Activated T-cell treated with anti-CD3 and anti-CD28 coated beads, Interleukin-2, amount 50 U/mL, for 72 hours (primary cell): ENCODE data around the gene SNAPC1. TPM values are rescaled to one million over a fixed set of nuclear protein-coding genes. Genes with fewer than 3 reads are reported as not detected.
"Not testable (repeated sequence)": the region's sequence is repeated elsewhere in the genome, so short reads cannot be mapped to it uniquely, and the experiment has no call there.

Experiments
- ATAC-seq, 2 donors: fragments of 150-1000 bp; cut with Tn5 transposase; replicated peaks in 1 of 2; 2 replicates each; pipeline ENCODE4 v1.10.0; 2021; ENCODE audit warnings: moderate library complexity in 2 of 2, mild to moderate bottlenecking in 1 of 2
- DNase-seq, 2 donors: peaks; one replicate each; pipeline ENCODE4 v3.0.0; 2021 to 2022; ENCODE audit warnings: mixed read lengths in 1 of 2
- H3K27ac Mint-ChIP-seq: one replicate; pipeline ENCODE4 v1.8.0; 2022; ENCODE audit warnings: mild to moderate bottlenecking, moderate library complexity, mixed read lengths
- H3K27me3 Mint-ChIP-seq: one replicate; pipeline ENCODE4 v1.8.0; 2022; ENCODE audit warnings: low read depth, mixed read lengths
- H3K36me3 Mint-ChIP-seq, 2 donors: one replicate each; pipeline ENCODE4 v1.8.0; 2022; ENCODE audit warnings: mixed read lengths in 2 of 2, mild to moderate bottlenecking in 1 of 2; ENCODE audit not compliant: insufficient read depth in 2 of 2
- H3K4me1 Mint-ChIP-seq: one replicate; pipeline ENCODE4 v1.8.0; 2022; ENCODE audit warnings: low read depth, mixed read lengths
- H3K4me3 Mint-ChIP-seq, 2 donors: one replicate each; pipeline ENCODE4 v1.8.0; 2022; ENCODE audit warnings: mild to moderate bottlenecking in 2 of 2, mixed read lengths in 2 of 2, moderate library complexity in 2 of 2
- H3K9me3 Mint-ChIP-seq, 2 donors: one replicate each; pipeline ENCODE4 v1.8.0; 2022; ENCODE audit warnings: mixed read lengths in 2 of 2
- total RNA-seq, 2 donors: library from RNA; stranded (reverse); gene quantifications; one replicate each; pipeline ENCODE4 v1.2.3, GENCODE V29; 2022

SNAPC1 gene
- total RNA-seq, 2 donors from 2014 or later = 7.2 to 7.8 TPM

DNA sequence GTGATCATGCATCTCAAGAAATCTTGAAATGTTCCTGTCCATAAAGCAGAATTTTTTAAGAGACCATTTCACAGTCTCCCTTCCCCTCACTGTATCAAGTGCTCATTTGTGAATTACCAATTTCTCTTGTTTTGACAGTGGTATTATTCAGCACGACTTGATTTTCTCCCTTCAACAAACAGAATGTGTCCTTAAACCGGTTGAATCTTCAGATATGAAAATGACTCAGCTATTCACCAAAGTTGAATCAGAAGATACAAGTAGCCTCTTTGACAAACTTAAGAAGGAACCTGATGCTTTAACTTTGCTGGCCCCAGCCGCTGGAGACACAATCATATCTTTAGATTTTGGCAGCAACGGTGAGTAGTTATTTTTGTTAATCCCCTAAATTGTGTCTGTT, 25.5 kb upstream of the SNAPC1 start:
- peak overlapping the region; percentile 87 for H3K27ac Mint-ChIP-seq
- H3K4me3 Mint-ChIP-seq = peak overlapping the region in 1 of 2 donors; percentile 20
- H3K27me3 Mint-ChIP-seq = no peaks in the 10 kb centered on the region
- H3K4me1 Mint-ChIP-seq = peaks cover 29% of the 10 kb centered on the region
- H3K9me3 Mint-ChIP-seq = no peaks in the 10 kb centered on the region
- no peak for DNase-seq
- peaks cover 33 to 68% of the 10 kb centered on the region in 2 donors for H3K36me3 Mint-ChIP-seq
- ATAC-seq = peak; percentile 32 to 59

- Mint-ChIP-seq H3K36me3 (peaks cover 30 to 61% of the 10 kb centered on the region in 2 donors), H3K4me1 (peaks cover 25% of the 10 kb centered on the region), H3K4me3 (peak overlapping the region in 1 of 2 donors; percentile 29), H3K27me3 (no peaks in the 10 kb centered on the region), H3K9me3 (no peaks in the 10 kb centered on the region), H3K27ac (peak overlapping the region; percentile 92)
- no peak for DNase-seq
- ATAC-seq = no peak
These were observed 24.3 kb upstream of the SNAPC1 start for GRCh38 chr14:61737915-61738314.

DNA sequence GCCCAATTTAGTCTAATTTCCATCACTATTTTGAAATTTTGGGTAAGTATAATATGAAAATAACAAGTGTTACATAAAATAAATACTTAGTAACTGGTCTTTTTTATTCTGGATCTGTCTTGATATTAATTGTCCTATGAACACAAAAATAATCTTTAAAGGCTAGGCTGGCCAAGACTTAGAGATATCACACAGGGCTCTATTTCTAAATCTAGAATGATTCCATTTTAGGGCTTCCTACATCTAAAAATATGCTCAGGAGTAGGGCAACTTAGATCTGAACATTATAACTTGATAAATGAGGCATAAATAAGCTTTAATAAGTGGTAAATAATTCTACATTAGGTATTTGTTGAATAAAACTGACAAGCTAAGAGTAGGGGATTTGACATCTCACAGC, 23.1 kb upstream of the SNAPC1 start:
- H3K4me1 Mint-ChIP-seq = peaks cover 25% of the 10 kb centered on the region
- no peak overlapping the region for H3K27ac Mint-ChIP-seq
- ATAC-seq (no peak), DNase-seq (no peak)
- no peaks in the 10 kb centered on the region for H3K27me3 Mint-ChIP-seq
- no peak overlapping the region for H3K4me3 Mint-ChIP-seq
- H3K9me3 Mint-ChIP-seq = no peaks in the 10 kb centered on the region
- H3K36me3 Mint-ChIP-seq = peaks cover 26 to 53% of the 10 kb centered on the region in 2 donors

GRCh38 chr14:61742371-61742770, 19.8 kb upstream of the SNAPC1 start:
- ATAC-seq = no peak
- Mint-ChIP-seq H3K27me3 (no peaks in the 10 kb centered on the region), H3K9me3 (no peaks in the 10 kb centered on the region), H3K27ac (peak overlapping the region; percentile 65), H3K36me3 (peaks cover 11 to 44% of the 10 kb centered on the region in 2 donors), H3K4me1 (peaks cover 10% of the 10 kb centered on the region), H3K4me3 (no peak overlapping the region)
- no peak for DNase-seq

- peaks cover 12 to 40% of the 10 kb centered on the region in 2 donors for H3K36me3 Mint-ChIP-seq
These were observed 18.0 kb upstream of the SNAPC1 start for GRCh38 chr14:61744238-61744637.

GRCh38 chr14:61746346-61746745, 15.9 kb upstream of the SNAPC1 start:
- peaks cover 25% of the 10 kb centered on the region for H3K4me1 Mint-ChIP-seq
- H3K27ac Mint-ChIP-seq = peak overlapping the region; percentile 84
- not testable (repeated sequence) for H3K27me3 Mint-ChIP-seq, DNase-seq, H3K9me3 Mint-ChIP-seq, ATAC-seq
- peaks cover 10 to 28% of the 10 kb centered on the region in 2 donors for H3K36me3 Mint-ChIP-seq
- peak overlapping the region in 1 of 2 donors; percentile 62 for H3K4me3 Mint-ChIP-seq

More at GRCh38 chr14:61744238-61744637, 18.0 kb upstream of the SNAPC1 start:
- H3K4me3 Mint-ChIP-seq = no peak overlapping the region
- DNase-seq = no peak
- H3K27ac Mint-ChIP-seq = no peak overlapping the region
- H3K27me3 Mint-ChIP-seq = no peaks in the 10 kb centered on the region
- no peaks in the 10 kb centered on the region for H3K9me3 Mint-ChIP-seq
- H3K4me1 Mint-ChIP-seq = peaks cover 10% of the 10 kb centered on the region
- ATAC-seq = no peak

DNA sequence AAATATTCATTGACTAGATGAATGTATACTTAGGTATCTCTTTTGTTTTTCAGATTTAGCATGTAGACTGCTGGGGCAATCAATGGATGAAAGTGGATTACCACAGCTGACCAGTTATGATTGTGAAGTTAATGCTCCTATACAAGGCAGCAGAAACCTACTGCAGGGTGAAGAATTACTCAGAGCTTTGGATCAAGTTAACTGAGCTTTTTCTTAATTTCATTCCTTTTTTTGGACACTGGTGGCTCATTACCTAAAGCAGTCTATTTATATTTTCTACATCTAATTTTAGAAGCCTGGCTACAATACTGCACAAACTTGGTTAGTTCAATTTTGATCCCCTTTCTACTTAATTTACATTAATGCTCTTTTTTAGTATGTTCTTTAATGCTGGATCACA, 15.3 kb upstream of the SNAPC1 start:
- ATAC-seq (no peak), DNase-seq (no peak)
- H3K36me3 Mint-ChIP-seq = peaks cover 8 to 25% of the 10 kb centered on the region in 2 donors
- H3K27ac Mint-ChIP-seq = peak overlapping the region; percentile 84
- H3K27me3 Mint-ChIP-seq = no peaks in the 10 kb centered on the region
- H3K9me3 Mint-ChIP-seq = no peaks in the 10 kb centered on the region
- H3K4me3 Mint-ChIP-seq = peak overlapping the region in 1 of 2 donors; percentile 62
- peaks cover 25% of the 10 kb centered on the region for H3K4me1 Mint-ChIP-seq

DNA sequence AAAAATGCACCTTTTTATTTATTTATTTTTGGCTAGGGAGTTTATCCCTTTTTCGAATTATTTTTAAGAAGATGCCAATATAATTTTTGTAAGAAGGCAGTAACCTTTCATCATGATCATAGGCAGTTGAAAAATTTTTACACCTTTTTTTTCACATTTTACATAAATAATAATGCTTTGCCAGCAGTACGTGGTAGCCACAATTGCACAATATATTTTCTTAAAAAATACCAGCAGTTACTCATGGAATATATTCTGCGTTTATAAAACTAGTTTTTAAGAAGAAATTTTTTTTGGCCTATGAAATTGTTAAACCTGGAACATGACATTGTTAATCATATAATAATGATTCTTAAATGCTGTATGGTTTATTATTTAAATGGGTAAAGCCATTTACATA, 14.9 kb upstream of the SNAPC1 start:
- Mint-ChIP-seq H3K4me3 (peak overlapping the region in 1 of 2 donors; percentile 62), H3K36me3 (peaks cover 8 to 24% of the 10 kb centered on the region in 2 donors), H3K27ac (peak overlapping the region; percentile 84), H3K4me1 (peaks cover 25% of the 10 kb centered on the region), H3K9me3 (no peaks in the 10 kb centered on the region), H3K27me3 (no peaks in the 10 kb centered on the region)
- DNase-seq (no peak), ATAC-seq (no peak)

GRCh38 chr14:61749264-61749663, 13.0 kb upstream of the SNAPC1 start:
- Mint-ChIP-seq H3K27me3 (no peaks in the 10 kb centered on the region), H3K36me3 (peaks cover 8 to 24% of the 10 kb centered on the region in 2 donors), H3K9me3 (no peaks in the 10 kb centered on the region), H3K4me3 (peak overlapping the region in 1 of 2 donors; percentile 87), H3K27ac (peak overlapping the region; percentile 91), H3K4me1 (peaks cover 34% of the 10 kb centered on the region)
- ATAC-seq = no peak
- no peak for DNase-seq

DNA sequence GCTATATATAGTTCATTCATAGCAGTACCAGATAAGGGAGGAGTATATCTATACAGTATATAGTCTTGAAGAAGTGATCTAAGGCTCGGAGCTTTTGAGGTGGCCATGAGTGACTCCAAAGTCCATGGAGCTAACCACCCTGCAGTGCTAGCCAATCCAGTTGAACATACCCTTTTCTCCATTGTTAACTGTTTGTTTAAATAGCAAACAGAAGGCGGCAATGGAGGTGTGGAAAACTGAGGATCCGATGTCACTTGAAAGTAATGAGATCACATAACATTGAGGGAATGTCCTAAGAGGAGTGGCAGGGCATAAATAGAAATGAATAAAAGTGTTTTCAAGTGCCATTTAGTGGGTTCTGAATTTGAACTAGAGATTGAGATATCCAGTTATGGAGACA, 12.4 kb upstream of the SNAPC1 start:
- Mint-ChIP-seq H3K27me3 (no peaks in the 10 kb centered on the region), H3K4me3 (peak overlapping the region; percentile 86 to 87), H3K27ac (peak overlapping the region; percentile 87), H3K4me1 (peaks cover 33% of the 10 kb centered on the region), H3K9me3 (no peaks in the 10 kb centered on the region), H3K36me3 (peaks cover 8 to 21% of the 10 kb centered on the region in 2 donors)
- no peak for DNase-seq
- no peak for ATAC-seq

DNA sequence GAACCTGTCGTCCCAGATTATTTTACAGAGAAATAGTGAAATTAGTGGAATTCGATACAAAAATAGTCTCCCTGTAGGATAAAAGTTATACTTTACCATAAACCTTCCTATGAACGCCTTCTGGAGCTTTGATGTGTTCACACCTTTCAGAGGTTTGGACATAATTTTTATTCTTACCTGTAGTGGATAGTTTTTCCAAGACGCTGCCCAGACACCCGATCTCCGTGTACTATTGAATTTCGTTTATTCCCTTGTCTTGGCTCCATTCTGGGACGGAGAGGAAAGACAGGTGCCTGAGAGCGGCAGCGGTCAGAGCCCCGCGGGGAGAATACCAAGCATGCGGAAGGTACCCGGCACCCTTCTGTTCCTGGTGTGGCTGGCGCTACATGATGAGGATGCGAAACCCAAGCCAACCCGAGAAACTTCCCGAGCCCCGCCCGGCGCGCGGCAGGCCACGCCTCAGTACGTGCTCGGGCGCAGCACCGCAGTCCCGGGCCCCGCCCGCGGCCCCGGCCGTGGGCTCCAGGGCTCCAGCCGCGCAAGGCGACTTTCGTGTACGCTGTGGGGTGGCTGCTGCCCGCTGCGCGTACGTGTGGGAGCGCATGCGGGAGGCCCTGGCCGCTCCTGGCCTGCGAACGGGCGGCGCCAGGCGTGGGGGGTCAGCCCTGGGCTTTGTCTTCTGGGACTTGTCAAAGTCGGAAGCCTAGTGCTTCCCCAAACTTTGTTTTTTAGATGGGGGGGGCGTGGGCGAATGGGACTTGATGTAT, 11.3 kb upstream of the SNAPC1 start:
- Mint-ChIP-seq H3K9me3 (no peaks in the 10 kb centered on the region), H3K4me1 (peaks cover 30% of the 10 kb centered on the region), H3K36me3 (peaks cover 8 to 13% of the 10 kb centered on the region in 2 donors), H3K4me3 (peak overlapping the region; percentile 86 to 87), H3K27ac (peak overlapping the region; percentile 87), H3K27me3 (peaks cover 5% of the 10 kb centered on the region)
- ATAC-seq = peak; percentile 81 to 82
- DNase-seq = peak; percentile 83 to 84

DNA sequence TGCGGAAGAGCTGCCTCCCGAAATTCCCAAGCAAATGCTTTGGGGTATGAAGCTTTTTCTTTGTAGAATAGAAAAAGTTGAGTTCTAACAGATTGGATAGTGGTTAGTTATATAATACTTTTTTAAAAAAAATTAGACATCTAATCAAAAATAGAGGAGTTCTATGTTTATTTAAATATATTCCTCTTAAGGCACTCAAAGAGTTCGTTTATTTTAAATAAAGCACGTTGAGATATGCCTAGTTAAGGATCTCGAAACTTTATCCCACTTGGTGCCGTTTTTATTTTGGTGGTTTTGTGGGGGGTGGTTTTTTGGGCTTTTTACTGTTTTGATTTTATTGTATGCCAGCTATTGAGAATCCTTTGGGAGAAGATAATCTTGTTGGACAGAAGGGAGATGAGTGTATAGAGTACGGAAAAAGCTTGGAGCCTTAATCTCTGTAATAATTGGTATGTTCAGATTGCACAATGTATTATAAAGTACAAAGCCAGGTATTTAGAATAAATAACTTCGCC, 10.7 kb upstream of the SNAPC1 start:
- Mint-ChIP-seq H3K4me3 (peak overlapping the region; percentile 86 to 87), H3K9me3 (no peaks in the 10 kb centered on the region), H3K27ac (peak overlapping the region; percentile 35), H3K36me3 (peaks cover 8 to 12% of the 10 kb centered on the region in 2 donors), H3K27me3 (peaks cover 10% of the 10 kb centered on the region), H3K4me1 (peaks cover 30% of the 10 kb centered on the region)
- ATAC-seq = no peak
- DNase-seq = no peak

- no peak overlapping the region for H3K4me3 Mint-ChIP-seq
- H3K27ac Mint-ChIP-seq = peak overlapping the region; percentile 35
- ATAC-seq = no peak
- no peaks in the 10 kb centered on the region for H3K9me3 Mint-ChIP-seq
- peaks cover 10% of the 10 kb centered on the region for H3K27me3 Mint-ChIP-seq
- no peak for DNase-seq
- peaks cover 3 to 6% of the 10 kb centered on the region in 2 donors for H3K36me3 Mint-ChIP-seq
- peaks cover 30% of the 10 kb centered on the region for H3K4me1 Mint-ChIP-seq
These were observed 9.6 kb upstream of the SNAPC1 start for GRCh38 chr14:61752626-61753025.
